GM19328 (cell line): Measurements from ENCODE around the gene FLYWCH1.
A peak's percentile ranks its signal among the peaks of the same experiment; 100 is the strongest.
"Not testable (repeated sequence)": the region's sequence is repeated elsewhere in the genome, so short reads cannot be mapped to it uniquely, and the experiment has no call there.

Experiments
- ATAC-seq: cut with Tn5 transposase; IDR thresholded peaks from one replicate; pipeline ENCODE4 v1.9.1; 2021; ENCODE audit warnings: mild to moderate bottlenecking, moderate library complexity; ENCODE audit not compliant: unreplicated experiment

FLYWCH1 gene

GRCh38 chr16:2899564-2900072, 12.1 kb upstream of the FLYWCH1 start:
- ATAC-seq: no peak

- ATAC-seq: no peak
These were observed 11.1 kb upstream of the FLYWCH1 start for GRCh38 chr16:2900526-2901075.

DNA sequence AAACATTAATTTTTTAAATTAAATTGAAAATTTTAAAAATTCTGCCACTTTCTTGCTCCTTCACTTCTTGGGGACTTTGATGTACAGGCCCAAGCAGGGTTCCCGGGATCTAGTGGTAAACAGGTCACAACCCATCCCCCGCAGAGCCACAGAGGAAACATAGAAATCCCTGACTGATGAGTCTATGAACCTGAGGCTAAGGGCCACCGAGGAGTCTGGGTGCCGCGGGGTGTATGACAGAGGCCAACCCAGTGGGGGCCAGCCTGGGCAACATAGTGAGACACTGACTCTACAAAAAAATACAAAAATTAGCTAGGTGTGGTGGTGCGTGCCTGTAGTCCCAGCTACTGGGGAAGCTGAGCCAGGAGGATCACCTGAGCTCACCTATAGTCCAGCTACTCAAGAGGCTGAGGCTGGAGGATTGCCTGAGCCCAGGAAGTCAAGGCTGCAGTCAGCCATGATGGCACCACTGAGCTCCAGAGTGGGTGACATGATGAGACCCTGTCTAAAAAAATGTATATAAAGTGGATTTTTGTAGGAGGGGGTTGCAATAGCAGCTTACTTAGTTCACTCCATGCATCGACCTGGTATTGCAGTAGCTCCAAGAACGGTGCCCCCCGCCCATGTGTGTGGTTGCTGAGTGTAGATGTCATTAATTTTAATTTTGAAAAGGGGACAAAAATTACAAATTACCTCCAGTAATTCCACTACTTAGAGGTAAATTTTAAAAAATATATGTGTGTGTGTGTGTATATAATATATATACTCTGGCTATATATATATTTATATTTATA, 9.2 kb upstream of the FLYWCH1 start:
- no peak for ATAC-seq

- no peak for ATAC-seq
These were observed 7.4 kb upstream of the FLYWCH1 start for GRCh38 chr16:2904100-2904921.

GRCh38 chr16:2904922-2905240, 6.8 kb upstream of the FLYWCH1 start:
- peak; percentile 10 for ATAC-seq

GRCh38 chr16:2905241-2905987, 6.3 kb upstream of the FLYWCH1 start:
- peak; percentile 64 for ATAC-seq

DNA sequence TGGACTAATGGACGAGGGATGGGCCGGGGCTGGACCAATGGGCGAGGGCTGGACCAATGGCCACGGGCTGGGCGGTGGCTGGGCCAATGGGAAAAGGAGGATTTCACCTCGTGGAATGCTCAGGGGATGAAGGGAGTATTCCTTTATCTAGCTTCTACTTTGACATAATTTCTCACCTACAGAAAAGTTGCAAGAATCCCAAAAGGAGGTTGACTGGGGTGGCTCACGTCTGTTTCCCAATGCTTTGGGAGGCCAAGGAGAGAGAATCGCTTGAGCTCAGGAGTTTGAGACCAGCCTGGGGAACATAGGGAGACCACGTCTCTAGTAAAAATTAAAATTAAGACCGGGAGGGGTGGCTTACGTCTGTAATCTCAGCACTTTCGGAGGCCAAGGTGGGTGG, 5.7 kb upstream of the FLYWCH1 start:
- no peak for ATAC-seq

DNA sequence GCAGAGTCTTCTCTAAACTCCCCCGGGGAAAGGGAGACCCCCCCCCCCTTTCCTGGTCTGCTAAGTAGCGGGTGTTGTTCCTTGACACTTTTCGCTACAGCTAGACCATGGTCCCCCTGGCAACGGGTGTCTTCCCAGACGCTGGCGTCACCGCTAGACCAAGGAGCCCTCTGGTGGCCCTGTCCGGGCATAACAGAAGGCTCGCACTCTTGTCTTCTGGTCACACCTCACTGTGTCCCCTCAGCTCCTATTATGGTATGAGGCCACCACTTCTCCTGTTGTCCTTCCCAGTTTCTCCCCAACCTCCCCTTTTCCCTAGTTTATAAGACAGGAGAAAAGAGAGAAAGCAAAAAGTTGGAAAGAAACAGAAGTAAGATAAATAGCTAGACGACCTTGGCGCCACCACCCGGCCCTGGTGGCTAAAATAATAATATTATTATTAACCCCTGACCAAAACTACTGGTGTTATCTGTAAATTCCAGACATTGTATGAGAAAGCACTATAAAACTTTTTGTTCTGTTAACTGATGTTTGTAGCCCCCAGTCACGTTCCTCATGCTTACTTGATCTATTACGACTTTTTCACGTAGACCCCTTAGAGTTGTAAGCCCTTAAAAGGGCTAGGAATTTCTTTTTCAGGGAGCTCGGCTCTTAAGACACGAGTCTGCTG, 4.5 kb upstream of the FLYWCH1 start:
- ATAC-seq: not testable (repeated sequence)

GRCh38 chr16:2910441-2910969, 1.2 kb upstream of the FLYWCH1 start:
- no peak for ATAC-seq

GRCh38 chr16:2912330-2913199, 834 bp downstream of the FLYWCH1 start:
- ATAC-seq: peak; percentile 15

DNA sequence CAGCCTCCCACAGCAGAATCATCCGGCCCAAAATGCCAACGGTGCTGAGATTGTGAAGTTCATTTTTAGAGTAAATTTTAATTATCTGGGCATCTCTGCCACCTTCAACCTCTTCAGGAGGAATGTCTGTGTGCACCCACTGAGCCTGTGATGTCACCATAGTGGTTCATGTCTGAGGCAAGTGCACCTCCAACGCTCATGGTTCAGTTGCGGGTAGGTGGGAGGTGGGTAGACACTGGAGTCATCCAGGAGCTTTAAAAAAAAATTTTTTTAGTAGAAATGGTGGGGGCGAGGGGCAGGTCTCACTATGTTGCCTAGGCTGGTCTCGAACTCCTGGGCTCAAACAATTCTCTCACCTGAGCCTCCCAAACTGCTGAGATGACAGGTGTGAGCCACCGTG, 1.9 kb downstream of the FLYWCH1 start:
- ATAC-seq: no peak

GRCh38 chr16:2914233-2914632, 2.5 kb downstream of the FLYWCH1 start:
- ATAC-seq: no peak

DNA sequence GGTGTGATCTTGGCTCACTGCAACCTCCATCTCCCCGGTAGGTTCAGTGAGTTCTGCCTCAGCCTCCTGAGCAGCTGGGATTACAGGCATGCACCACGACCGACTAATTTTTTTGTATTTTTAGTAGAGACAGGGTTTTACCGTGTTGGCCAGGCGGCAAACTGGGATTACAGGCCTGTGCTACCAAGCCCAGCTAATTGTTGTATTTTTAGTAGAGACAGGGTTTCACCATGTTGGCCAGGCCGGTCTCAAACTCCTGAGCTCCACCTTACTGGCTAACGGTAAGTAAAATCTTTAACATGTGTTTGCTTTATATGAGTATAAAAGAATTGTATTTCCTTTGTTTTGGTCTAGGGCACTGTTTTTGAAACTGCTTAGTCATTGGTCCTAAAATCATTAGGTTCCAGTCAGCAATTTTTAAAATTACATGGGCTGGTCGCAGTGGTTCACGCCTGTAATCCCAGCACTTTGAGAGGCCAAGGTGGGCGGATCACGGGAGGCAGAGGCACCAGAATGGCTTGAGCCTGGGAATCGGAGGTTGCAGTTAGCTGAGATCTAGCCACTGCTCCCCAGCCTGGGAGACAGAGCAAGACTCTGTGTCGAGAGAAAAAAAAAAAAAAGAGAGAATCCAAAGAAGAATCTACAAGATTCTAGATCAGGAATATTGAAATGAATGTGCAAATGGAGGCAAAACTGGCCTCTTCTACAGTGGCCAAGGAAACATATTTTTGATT, 3.6 kb downstream of the FLYWCH1 start:
- no peak for ATAC-seq

DNA sequence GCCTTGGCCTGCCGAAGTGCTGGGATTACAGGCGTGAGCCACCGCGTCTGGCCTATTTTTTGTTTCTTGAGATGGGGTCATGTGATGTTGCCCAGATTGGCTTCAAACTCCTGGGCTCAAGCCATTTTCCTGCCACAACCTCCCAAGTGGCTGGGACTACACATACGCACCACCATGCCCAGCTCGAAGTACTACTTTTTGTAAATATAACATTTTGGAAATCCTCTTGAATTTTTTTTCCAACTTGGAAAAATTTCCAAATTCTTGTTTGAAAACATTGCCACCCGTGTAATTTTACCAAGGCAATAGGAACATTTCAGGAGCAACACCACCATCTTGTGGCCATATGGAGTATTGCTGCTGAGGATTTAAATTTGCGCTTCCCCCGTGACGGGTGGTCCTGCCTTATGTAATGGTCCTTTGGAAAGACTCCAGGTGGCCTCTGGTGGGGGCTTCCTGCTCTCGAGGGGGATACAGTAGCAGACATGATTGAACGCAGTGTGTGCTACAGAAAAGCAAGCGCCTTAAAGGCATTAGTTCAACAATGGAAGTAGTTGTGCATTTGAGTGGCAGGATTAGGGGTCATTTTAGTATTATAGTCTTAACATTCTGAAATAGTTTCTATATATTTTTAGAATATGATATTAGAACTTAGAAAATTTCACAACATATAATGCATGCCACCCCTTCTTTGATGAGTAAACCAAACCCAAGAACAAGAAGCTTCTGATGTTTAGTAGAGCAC, 8.0 kb downstream of the FLYWCH1 start:
- ATAC-seq: no peak

DNA sequence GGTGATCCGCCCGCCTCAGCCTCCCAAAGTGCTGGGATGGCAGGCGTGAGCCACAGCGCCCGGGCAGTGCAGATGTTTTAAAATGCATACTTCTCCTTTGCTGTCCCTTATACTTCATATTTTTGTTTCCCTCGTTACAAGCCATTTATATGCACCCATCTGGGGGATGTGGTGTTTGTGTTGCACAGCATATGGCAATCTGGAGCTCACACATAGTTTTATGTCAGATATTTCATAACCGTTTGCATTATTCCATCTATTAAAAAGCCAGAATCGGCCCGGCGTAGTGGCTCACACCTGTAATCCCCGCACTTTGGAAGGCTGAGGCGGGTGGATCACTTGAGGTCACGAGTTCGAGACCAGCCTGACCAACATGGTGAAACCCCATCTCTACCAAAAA, 11.8 kb downstream of the FLYWCH1 start:
- ATAC-seq: no peak

- no peak for ATAC-seq
These were observed 13.4 kb downstream of the FLYWCH1 start for GRCh38 chr16:2924901-2925755.
